ENCODE measurements around the gene RBPJ.
"Not testable (repeated sequence)": the region's sequence is repeated elsewhere in the genome, so short reads cannot be mapped to it uniquely, and the experiment has no call there.

RBPJ gene

DNA sequence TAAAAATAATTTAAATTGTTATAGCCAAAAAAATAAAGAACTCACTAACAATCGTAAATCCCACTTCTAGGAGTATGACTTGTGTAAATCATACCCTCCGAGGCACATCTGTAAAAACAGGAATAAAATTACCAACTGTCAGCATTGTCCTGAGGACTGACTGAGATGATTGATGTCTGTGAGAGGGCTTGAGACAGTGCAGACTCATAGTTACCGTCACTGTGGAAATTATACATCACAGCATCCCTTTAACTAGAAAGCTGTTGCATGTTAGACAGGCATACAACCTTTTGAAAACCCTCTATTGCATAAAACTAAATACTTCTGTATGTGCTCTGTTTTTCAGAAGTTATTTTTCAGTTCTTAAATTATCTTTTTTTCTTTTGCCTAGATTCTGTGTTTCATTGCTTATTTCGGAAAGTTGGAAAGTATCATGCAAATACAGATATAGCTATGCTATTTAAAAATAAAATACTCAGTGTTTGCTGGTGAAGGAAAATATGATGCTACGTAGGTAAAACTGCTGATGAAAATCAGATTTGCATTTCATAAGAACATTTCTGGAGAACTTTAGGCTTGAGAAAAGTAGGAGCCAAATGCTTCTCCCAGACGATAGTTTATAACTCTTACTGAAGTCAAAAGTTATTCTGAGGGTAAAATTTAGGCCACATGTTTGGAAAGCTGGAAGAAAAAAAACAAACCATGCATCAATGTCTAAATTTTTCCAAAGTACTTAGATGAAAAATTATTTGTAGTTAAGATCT is 13.6 kb upstream of the RBPJ start:
- Histone ChIP-seq H3K27me3 (replicated peaks) (no peaks in the 10 kb centered on the region), H3K36me3 (replicated peaks) (no peaks in the 10 kb centered on the region), H3K4me3 (ENCODE audit: low read depth, low read length) (no peak overlapping the region), H3K27ac (no peak overlapping the region)
- no peak for DNase-seq
- TF ChIP-seq CTCF (IDR thresholded peaks at IDR 0.05; ENCODE audit: low read depth, low read length, missing control alignments) = no peak
- in situ Hi-C loops (cut with HindIII; ENCODE audit: low pct_ligation_motif_present, low sequenced_read_pairs) = no loop called here

DNA sequence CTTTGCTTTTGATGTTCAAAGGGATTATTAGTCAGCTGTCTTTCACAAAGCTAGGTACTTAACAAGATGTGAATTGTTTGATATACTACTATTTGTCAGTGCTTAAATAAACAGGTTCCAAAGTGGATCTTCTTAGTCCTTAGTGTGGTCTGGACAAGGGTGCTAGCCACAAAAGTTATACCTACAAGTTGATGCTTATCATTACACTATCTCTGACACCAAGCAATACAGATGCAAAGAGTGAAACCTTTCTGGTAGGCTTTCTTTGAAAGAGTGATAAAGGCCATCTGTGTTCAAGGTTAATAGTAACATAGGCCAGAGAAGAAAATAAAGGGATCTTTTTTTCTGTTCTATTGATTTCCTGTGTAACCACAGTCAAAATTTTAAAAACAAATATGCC is 12.2 kb upstream of the RBPJ start:
- in situ Hi-C loops (cut with HindIII; ENCODE audit: low pct_ligation_motif_present, low sequenced_read_pairs) = no loop called here
- H3K27ac ChIP-seq = no peak overlapping the region
- no peak overlapping the region for H3K4me3 ChIP-seq (ENCODE audit: low read depth, low read length)
- no peaks in the 10 kb centered on the region for H3K36me3 ChIP-seq (replicated peaks)
- no peak for TF ChIP-seq CTCF (IDR thresholded peaks at IDR 0.05; ENCODE audit: low read depth, low read length, missing control alignments)
- H3K27me3 ChIP-seq (replicated peaks) = no peaks in the 10 kb centered on the region
- no peak for DNase-seq

DNA sequence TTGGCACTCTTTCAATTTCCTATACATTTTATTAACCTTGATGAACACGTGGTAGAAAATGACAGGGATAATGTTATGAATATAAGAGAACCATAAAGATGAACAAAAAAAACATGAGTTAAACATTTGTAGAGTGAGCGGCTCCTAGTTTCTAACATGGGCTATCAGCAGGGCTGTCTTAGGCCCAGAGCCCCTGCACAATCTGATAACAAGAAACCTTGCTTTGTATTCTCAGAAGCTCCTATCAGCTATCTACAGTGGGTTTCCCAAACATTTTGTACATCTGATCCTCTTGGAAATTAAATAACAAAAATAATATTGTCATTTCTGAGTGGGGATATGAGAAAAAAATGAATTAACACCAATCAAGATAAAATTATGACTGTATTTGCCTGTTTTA is 10.6 kb upstream of the RBPJ start:
- in situ Hi-C loops (cut with HindIII; ENCODE audit: low pct_ligation_motif_present, low sequenced_read_pairs) = no loop called here

DNA sequence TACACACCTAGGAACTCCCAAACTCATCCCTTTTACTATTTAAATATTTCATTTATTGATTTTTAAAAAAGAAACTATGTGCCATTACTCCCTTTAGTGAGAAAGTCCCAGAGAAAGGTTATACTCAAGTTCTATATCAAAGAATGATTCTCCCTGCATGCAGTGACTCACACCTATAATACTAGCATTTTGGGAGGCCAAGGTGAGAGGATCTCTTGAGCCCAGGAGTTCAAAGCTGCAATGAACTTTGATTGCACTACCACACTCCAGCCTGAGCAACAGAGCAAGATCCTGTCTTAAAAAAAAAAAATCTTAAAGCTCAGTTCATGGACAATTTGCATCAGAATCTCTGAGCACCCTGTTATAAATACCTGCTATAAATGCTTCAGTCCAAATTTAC is 9.2 kb upstream of the RBPJ start:
- in situ Hi-C loops (cut with HindIII; ENCODE audit: low pct_ligation_motif_present, low sequenced_read_pairs) = no loop called here
- no peak for TF ChIP-seq CTCF (IDR thresholded peaks at IDR 0.05; ENCODE audit: low read depth, low read length, missing control alignments)
- Histone ChIP-seq H3K4me3 (ENCODE audit: low read depth, low read length) (no peak overlapping the region), H3K27ac (no peak overlapping the region), H3K36me3 (replicated peaks) (no peaks in the 10 kb centered on the region), H3K27me3 (replicated peaks) (no peaks in the 10 kb centered on the region)
- DNase-seq = no peak

More for the DNA sequence above, 10.6 kb upstream of the RBPJ start:
- TF ChIP-seq CTCF (IDR thresholded peaks at IDR 0.05; ENCODE audit: low read depth, low read length, missing control alignments) = no peak
- Histone ChIP-seq H3K27me3 (replicated peaks) (no peaks in the 10 kb centered on the region), H3K36me3 (replicated peaks) (no peaks in the 10 kb centered on the region), H3K27ac (no peak overlapping the region), H3K4me3 (ENCODE audit: low read depth, low read length) (no peak overlapping the region)
- DNase-seq = no peak

DNA sequence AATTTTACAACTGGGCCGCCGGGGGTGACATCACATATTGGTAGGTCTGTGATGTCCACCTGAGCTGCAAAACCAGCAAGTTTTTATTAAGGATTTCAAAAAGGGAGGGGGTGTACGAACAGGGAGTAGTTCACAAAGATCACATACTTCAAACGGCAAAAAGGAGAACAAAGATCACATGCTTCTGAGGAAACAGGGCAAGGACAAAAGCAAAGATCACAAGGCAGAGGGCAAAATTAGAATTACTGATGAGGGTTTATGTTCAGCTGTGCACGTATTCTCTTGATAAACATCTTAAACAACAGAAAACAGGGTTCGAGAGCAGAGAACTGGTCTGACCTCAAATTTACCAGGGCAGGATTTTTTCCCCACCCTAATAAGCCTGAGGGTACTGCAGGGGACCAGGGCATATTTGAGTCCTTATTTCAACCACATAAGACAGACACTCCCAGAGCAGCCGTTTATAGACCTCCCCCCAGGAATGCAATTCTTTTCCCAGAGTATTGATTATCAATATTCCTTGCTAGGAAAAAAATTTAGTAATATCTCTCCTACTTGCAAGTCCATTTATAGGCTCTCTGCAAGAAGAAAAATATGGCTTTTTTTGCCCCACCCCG is 5.4 kb upstream of the RBPJ start:
- DNase-seq; H3K27ac ChIP-seq; H3K36me3 ChIP-seq (replicated peaks); in situ Hi-C loops (cut with HindIII; ENCODE audit: low pct_ligation_motif_present, low sequenced_read_pairs); H3K4me3 ChIP-seq (ENCODE audit: low read depth, low read length); H3K27me3 ChIP-seq (replicated peaks): not testable (repeated sequence)

DNA sequence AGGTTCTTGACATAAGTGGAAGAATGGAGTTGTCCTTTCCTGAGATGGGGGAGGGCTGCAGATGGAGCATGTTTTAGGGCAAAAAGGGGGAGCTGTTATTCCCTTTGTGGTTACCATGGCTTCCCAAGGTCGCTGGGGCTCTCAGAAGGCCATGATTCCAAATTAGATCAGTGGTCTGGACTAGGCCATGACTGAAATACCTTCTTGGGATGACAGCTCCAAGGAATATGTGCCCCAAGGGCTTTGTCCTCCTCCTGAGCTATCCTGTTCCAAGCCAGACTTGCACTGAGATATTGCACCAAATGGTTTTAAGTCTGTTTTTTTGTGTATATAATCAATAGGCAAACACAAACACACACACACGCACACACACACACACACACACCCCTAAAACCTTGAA is 3.0 kb upstream of the RBPJ start:
- Histone ChIP-seq H3K27ac (no peak overlapping the region), H3K36me3 (replicated peaks) (no peaks in the 10 kb centered on the region), H3K27me3 (replicated peaks) (no peaks in the 10 kb centered on the region), H3K4me3 (ENCODE audit: low read depth, low read length) (no peak overlapping the region)
- in situ Hi-C loops (cut with HindIII; ENCODE audit: low pct_ligation_motif_present, low sequenced_read_pairs) = no loop called here
- DNase-seq = no peak
- TF ChIP-seq CTCF (IDR thresholded peaks at IDR 0.05; ENCODE audit: low read depth, low read length, missing control alignments) = no peak

Data from brain microvascular endothelial cell (primary cell).